ENCODE data around the gene SLC22A23. TPM values are rescaled to one million over a fixed set of nuclear protein-coding genes. Genes with fewer than 3 reads are reported as not detected.

The SLC22A23 gene
- total and polyA plus RNA-seq, 2 of the 4 experiments (the other 2 are of a cell fraction) = 0.72 to 1.6 TPM

- no peak for DNase-seq
- dilution Hi-C loops (cut with HindIII; ENCODE audit: low sequenced_read_pairs, unreplicated experiment) = no loop called here
- peaks cover 14% of the 10 kb centered on the region for H4K20me1 ChIP-seq (ENCODE audit: insufficient read depth, low read length)
- intact Hi-C loops (cut with micrococcal nuclease) = no loop called here
- H2BK20ac ChIP-seq (ENCODE audit: low read depth, low read length) = no peak overlapping the region
- ATAC-seq (ENCODE audit: low read depth) = no peak
- no peak overlapping the region for H4K91ac ChIP-seq (ENCODE audit: insufficient read depth, low read depth, low read length)
- no peak overlapping the region for H3K4ac ChIP-seq (ENCODE audit: low read depth, low read length)
- no peak overlapping the region for H3K4me3 ChIP-seq (ENCODE audit: insufficient read depth, low read depth, low read length)
- no peak overlapping the region for H3K23ac ChIP-seq (ENCODE audit: low read depth, low read length)
- ChIA-PET POLR2A (ENCODE audit: unreplicated experiment) (no interaction called here), CTCF (no interaction called here)
- H3K56ac ChIP-seq (ENCODE audit: extremely low read depth, insufficient read depth, low read length) = no peak overlapping the region
- no peak overlapping the region for H2BK120ac ChIP-seq (ENCODE audit: low read depth, low read length)
- H4K5ac ChIP-seq (ENCODE audit: low read depth, low read length) = no peak overlapping the region
- no peak overlapping the region for H3K27ac ChIP-seq (ENCODE audit: insufficient read depth, low read length)
- no peaks in the 10 kb centered on the region for H3K9me3 ChIP-seq (ENCODE audit: control insufficient read depth, insufficient read depth, low read length)
- no peak overlapping the region for H2BK15ac ChIP-seq (ENCODE audit: low read depth, low read length)
- BruUV-seq (replicated peaks) = no TSS peak
- H3K18ac ChIP-seq (ENCODE audit: low read depth, low read length) = no peak overlapping the region
- H2AK5ac ChIP-seq (ENCODE audit: low read depth, low read length) = no peak overlapping the region
- H2AK9ac ChIP-seq (replicated peaks; ENCODE audit: low read depth, low read length, poor library complexity) = no peak overlapping the region
- TF ChIP-seq POLR2A (IDR thresholded peaks at IDR 0.05; ENCODE audit: low read depth, low read length) (no peak), RAD21 (IDR thresholded peaks at IDR 0.05; ENCODE audit: low read length) (no peak), MAZ (IDR thresholded peaks at IDR 0.05; ENCODE audit: borderline replicate concordance, low read depth, low read length) (no peak), CTCF (conservative IDR thresholded peaks at IDR 0.05; ENCODE audit: low read depth, low read length) (no peak), ELK1 (IDR thresholded peaks at IDR 0.05; ENCODE audit: borderline replicate concordance, low read depth, low read length) (no peak), CHD1 (IDR thresholded peaks at IDR 0.05; ENCODE audit: low read depth, low read length) (no peak), USF2 (IDR thresholded peaks at IDR 0.05; ENCODE audit: low read depth, low read length) (no peak), RFX5 (IDR thresholded peaks at IDR 0.05; ENCODE audit: low read depth, low read length) (no peak), RCOR1 (IDR thresholded peaks at IDR 0.05; ENCODE audit: insufficient replicate concordance, low read length) (no peak), SMC3 (IDR thresholded peaks at IDR 0.05; ENCODE audit: low read depth, low read length) (no peak), MAFK (IDR thresholded peaks at IDR 0.05; ENCODE audit: low read depth, low read length) (no peak), MXI1 (IDR thresholded peaks at IDR 0.05; ENCODE audit: borderline replicate concordance, low read depth, low read length) (no peak), FOS (IDR thresholded peaks at IDR 0.05; ENCODE audit: low read depth, low read length) (no peak), CEBPB (IDR thresholded peaks at IDR 0.05; ENCODE audit: low read depth, low read length) (no peak), NFE2L2 (IDR thresholded peaks at IDR 0.05; ENCODE audit: low read depth, low read length) (no peak), BHLHE40 (IDR thresholded peaks at IDR 0.05; ENCODE audit: low read depth, low read length) (no peak)
- H3K9ac ChIP-seq (ENCODE audit: low read depth, low read length) = no peak overlapping the region
- no peaks in the 10 kb centered on the region for H3K27me3 ChIP-seq (ENCODE audit: control insufficient read depth, insufficient read depth, low read length)
- peaks cover 8% of the 10 kb centered on the region; the same call in 1 of the 2 replicates for H3K4me1 ChIP-seq (ENCODE audit: control insufficient read depth, insufficient read depth, low read length)
- H2BK5ac ChIP-seq (ENCODE audit: low read depth, low read length, poor library complexity, severe bottlenecking) = no peak overlapping the region
- no peak overlapping the region for H3K14ac ChIP-seq (replicated peaks; ENCODE audit: low read depth, low read length)
- in situ Hi-C loops (cut with MboI; ENCODE audit: low sequenced_read_pairs) = no loop called here
- no peak overlapping the region for H3K4me2 ChIP-seq (ENCODE audit: low read depth, low read length)
- peaks cover 35% of the 10 kb centered on the region for H3K36me3 ChIP-seq (ENCODE audit: control insufficient read depth, insufficient read depth, low read length)
- H3K79me1 ChIP-seq (ENCODE audit: low read depth in 1 of 2, low read length in 2 of 2) = peaks cover 35 to 64% of the 10 kb centered on the region in 2 experiments
- WGBS, 2 experiments (ENCODE audit: extremely low coverage in 2 of 2, insufficient read length in 1 of 2) = no CpG with 5 or more reads among the region's 5 CpGs
- H4K8ac ChIP-seq (ENCODE audit: low read depth in 2 of 2, low read length in 2 of 2) = no peak overlapping the region
- peaks cover 7% of the 10 kb centered on the region; the same call in 1 of the 2 replicates for H3K9me1 ChIP-seq (ENCODE audit: insufficient read depth, low read length)
- no peak overlapping the region for H2AFZ ChIP-seq (replicated peaks; ENCODE audit: low read length, poor library complexity)
These were observed 189.7 kb downstream of the SLC22A23 start for GRCh38 chr6:3267162-3267561.
